Measurements from ENCODE around the gene ATF7.
"Not testable (repeated sequence)": the region's sequence is repeated elsewhere in the genome, so short reads cannot be mapped to it uniquely, and the experiment has no call there.

The ATF7 gene

DNA sequence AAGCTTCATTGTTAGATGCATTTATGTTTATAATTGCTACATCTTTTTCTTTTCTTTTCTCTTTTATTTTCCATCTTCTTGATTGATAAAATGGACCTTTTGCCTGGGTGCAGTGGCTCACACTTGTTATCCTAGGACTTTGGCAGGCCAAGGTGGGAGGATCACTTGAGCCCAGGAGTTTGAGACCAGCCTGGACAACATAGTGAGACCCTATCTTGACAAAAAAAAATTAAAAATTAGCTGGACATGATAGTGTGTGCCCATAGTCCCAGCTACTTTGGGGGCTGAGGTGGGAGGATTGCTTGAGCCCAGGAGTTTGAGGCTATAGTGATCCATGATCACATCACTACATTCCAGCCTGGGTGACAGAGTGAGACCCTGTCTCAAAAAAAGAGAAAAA is 9.5 kb upstream of the ATF7 start:
- H3K27ac ChIP-seq, H3K4me3 ChIP-seq: not testable (repeated sequence)

DNA sequence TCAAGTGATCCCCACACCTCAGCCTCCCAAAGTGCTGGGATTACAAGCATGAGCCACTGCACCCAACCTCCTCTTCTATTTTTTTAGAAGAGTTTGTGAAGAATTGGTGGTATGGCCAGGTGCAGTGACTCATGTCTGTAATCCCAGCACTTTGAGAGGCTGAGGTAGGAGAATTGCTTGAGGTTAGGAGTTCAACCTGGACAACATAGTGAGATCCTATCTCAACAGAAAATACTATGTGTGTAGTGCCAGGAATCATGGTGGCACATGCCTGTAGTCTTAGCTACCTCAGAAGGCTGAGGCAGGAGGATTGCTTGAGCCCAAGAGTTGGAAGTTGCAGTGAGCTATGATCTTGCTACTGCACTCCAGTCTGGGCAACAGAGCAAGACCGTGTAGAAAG is 5.5 kb upstream of the ATF7 start:
- H3K4me3 ChIP-seq = no peak overlapping the region

DNA sequence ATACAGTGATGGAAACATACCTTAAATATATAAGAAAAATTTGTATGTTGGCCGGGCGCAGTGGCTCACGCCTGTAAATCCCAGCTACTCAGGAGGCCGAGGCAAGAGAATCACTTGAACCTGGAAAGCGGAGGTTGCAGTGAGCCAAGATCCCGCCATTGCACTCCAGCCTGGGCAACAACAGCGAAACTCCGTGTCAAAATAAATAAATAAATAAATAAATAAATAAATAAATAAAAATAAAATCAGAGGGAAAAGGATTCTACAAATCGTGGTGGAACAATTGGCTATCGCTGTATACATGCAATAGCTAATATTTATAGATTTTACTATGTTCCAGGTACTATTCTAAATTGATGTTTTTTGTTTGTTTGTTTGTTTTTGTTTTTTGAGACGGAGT is 1.7 kb upstream of the ATF7 start:
- H3K27ac ChIP-seq = no peak overlapping the region
- H3K4me3 ChIP-seq = no peak overlapping the region

More for the DNA sequence above, 5.5 kb upstream of the ATF7 start:
- H3K27ac ChIP-seq = no peak overlapping the region

DNA sequence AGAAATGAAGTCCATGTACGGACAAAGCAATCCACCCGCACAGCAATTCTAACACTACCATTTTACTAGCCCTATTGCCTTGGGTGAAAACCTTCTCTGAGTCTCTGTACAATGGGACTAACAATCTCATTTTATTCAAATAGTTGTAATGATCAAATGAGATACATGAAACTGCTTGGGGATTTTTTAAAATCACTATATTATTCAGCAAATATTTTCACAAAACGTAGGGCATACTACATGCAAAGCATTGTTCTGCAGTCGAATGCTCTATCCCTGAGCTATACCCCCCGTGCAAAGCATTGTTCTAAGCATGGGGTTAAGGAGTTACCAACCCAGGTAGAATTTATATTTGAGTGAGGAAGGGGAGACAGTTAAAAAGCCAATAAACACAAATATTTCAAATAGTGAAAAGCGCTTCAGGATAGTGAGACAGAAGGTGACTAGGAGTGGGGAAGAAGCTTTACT is 554 bp upstream of the ATF7 start:
- Histone ChIP-seq H3K4me3 (peak overlapping the region; percentile 44 to 61 (median 58)), H3K27ac (peak overlapping the region in 19 of 21 experiments; percentile 91 to 99 (median 97))

DNA sequence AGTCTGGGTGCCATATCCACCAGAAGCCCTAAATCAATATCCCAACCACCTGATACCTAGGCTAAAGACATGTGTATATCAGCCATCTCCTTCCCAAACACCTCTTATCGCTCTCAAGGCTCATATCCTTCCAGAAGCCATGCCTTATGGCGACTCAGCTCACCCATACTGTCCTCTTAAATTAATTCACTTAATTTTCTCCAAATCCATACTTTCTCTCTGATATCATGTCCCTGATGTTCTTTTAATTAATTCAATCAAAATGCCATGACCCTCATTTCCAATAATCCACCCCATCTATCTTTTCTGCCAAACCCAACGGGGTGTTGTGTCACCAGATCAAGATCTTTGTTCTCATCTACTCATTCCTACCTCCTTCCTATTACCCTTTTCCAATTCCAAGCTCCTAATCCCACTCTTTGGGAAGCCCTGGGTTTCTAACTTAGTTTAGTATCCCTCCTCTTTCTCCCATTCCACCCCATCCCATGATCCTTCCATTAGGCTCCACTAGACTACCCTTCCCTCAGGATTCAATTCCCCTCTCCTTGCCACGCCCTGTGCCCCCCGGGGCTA is 723 bp downstream of the ATF7 start:
- H3K27ac ChIP-seq = peak overlapping the region in 20 of 21 experiments; percentile 91 to 99 (median 97)
- H3K4me3 ChIP-seq = peak overlapping the region; percentile 44 to 61 (median 58)

DNA sequence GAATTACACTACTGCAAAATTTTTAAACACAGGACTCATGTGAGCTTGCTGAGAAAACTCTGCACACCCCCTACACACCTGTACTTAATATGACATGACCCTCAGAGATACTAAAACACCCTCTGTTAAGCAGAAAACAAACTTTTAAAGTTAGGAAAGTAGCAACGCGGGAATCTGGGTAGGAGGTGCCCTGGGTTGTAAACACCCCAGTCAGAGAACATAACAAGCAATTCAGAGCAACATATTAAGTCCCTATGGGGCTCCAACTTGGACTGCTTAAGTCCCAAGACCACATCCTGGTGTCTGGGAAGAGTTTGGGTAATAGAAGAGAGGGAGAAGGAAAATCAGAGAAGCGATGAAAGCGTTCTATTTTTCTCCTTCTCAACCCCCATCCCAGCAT is 1.2 kb downstream of the ATF7 start:
- Histone ChIP-seq H3K4me3 (peak overlapping the region; percentile 44 to 61 (median 58)), H3K27ac (peak overlapping the region in 20 of 21 experiments; percentile 8 to 99 (median 96))

DNA sequence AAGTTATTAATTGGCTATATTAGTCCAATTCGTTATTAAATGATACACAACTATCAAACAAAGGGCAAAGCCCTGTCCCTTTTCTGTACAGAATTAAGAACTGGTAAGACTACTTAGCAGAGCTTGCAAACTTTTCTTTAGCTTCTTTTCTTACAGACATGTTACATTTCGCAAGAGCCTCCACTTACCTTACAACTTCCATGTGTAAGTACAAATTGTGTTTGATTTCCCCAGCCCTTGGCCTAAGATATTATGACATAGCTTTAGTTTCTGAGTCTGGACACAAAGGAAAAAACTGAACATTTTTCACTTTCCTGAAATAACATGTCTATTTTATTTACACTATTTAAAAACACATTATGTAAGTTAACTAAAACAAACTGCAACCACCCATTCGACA is 1.7 kb downstream of the ATF7 start:
- H3K27ac ChIP-seq = peak overlapping the region in 20 of 21 experiments; percentile 8 to 99 (median 96)

DNA sequence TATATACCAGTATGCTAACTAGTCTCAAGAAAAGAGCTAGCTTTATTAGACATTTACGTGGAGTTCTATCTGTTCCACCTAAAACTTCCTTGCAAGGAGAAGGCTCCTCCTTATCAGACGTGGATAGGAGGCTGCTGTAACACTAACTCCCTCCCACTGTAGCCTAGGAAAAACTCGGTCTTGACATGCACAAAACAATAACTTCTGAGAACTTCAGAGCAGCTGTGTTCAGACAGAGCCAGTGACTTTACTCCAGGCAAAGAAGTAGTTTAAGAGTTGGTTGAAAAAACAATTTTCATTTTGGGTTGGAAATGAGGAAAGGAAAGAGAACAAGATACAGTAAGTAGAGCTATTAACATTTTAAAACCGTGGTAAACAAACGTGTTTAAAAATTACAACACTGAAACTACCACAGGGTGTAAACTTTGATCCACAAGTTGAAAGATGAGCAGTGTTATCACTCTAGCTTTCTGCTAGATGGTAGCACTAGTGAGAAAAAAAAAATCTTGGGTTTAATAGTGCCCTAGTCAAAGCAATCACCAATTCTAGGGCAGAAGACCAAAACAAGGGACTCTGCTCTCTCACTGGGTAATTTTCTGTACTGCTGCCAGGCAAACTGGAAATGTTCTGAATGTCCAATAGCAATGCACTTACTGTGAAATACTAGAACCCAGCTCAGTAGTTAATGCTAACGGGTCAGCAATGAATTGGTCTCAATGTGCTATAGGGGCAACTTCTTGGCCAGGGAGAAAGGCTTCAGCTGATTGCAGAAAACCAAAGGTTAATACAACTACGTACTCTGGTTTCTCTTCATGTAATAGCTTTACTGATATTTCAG is 2.4 kb downstream of the ATF7 start:
- Histone ChIP-seq H3K4me3 (peak overlapping the region; percentile 44 to 61 (median 58)), H3K27ac (peak overlapping the region in 19 of 21 experiments; percentile 16 to 99 (median 96))

More for the DNA sequence above, 1.7 kb downstream of the ATF7 start:
- peak overlapping the region; percentile 44 to 61 (median 58) for H3K4me3 ChIP-seq

DNA sequence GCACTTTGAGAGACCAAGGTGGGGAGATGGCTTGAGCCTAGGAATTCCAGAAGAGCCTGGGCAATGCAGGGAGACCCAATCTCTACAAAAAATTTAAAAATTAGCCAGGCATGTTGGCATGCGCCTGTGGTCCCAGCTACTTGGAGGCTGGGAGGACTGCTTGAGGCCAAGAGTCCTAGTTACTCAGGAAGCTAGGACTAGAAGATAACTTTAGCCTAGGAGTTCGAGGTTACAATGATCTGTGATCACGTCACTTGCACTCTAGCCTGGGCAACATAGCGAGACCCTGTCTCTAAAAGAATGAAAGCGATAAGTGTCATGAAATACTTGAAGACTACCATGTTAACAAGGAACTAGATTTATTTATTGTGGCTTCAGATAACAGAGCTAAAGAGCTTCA is 3.5 kb downstream of the ATF7 start:
- peak overlapping the region in 12 of 21 experiments; percentile 20 to 98 (median 96) for H3K27ac ChIP-seq
- H3K4me3 ChIP-seq = no peak overlapping the region

DNA sequence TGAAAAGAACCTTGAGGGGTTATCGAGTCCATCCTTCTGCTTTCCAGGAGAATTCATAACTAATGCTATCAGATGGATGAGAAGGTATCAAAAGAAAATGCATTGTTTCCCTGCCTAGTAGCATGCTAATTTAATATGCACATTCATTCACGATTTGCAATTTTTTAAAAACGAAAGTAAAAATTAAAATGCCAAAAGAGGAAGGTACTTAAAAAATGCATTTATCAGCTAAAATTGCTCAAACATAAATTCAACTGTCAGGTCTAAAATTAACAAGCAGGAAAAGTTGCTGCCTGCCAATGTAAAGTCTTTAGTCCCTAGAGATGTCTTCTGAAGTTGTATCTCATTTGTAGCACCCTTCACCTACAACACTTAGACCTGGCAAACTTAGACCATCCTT is 7.9 kb downstream of the ATF7 start:
- H3K27ac ChIP-seq = peak overlapping the region in 15 of 21 experiments; percentile 12 to 83 (median 52)
- peak overlapping the region in 5 of 7 experiments; percentile 2 to 20 (median 7) for H3K4me3 ChIP-seq

DNA sequence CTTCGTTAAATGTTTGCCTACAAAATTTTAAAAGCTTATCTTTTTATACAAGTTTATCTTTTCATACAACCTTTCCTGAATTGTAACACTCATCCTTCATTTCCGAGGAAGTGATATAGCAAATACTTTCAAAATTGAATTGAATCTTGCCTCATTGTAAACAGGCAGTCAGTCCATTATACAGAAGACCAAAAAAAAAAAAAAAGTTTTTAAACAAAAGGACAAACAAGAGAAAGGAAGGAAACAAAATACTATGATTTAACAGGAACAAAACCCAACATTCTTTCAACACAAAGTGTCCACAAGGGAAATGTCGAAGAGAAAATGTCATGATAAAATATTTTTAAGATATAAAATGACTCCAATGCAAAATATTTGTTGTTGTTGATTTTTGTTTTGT is 8.5 kb downstream of the ATF7 start:
- H3K27ac ChIP-seq = peak overlapping the region in 16 of 21 experiments; percentile 12 to 83 (median 48)
- H3K4me3 ChIP-seq = peak overlapping the region in 3 of 7 experiments; percentile 2 to 20 (median 17)

DNA sequence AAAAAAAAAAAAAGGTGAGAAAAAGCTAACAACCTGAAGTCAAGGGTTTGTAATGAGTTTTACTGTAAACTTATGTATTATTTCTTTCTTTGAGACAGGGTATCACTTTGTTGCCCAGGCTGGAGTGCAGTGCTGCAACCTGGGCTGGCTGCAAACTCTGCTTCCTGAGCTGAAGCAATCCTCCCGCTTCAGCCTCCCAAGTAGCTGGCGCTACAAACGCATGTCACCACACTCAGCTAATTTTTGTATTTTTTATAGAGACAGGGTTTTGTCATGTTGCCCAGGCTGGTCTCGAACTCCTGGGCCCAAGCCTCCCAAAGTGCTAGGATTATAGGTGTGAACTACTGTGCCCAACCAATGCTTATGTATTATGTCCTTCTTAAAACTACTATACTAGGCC is 9.2 kb downstream of the ATF7 start:
- no peak overlapping the region for H3K4me3 ChIP-seq
- H3K27ac ChIP-seq = peak overlapping the region in 10 of 21 experiments; percentile 28 to 83 (median 62)

DNA sequence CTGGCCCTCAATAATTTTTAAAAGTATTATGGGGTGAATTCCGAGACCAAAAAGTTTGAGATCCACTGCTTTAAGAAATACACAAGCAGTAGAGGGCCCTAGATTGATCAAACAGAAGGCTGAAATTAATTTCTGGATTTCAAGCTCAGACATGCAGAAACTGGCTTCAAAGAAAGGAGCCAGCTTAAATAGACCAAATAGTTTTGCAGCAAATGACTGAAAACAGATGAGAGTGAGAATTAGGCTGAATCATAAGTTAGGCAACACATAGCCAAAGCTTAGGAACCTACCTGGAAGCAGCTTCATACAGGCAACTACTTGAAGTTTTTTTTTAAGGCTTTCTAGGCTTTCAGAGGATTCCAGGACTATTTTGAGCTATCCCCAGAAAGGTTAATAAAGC is 12.4 kb downstream of the ATF7 start:
- Histone ChIP-seq H3K4me3 (no peak overlapping the region), H3K27ac (peak overlapping the region in 10 of 21 experiments; percentile 15 to 81 (median 40))

DNA sequence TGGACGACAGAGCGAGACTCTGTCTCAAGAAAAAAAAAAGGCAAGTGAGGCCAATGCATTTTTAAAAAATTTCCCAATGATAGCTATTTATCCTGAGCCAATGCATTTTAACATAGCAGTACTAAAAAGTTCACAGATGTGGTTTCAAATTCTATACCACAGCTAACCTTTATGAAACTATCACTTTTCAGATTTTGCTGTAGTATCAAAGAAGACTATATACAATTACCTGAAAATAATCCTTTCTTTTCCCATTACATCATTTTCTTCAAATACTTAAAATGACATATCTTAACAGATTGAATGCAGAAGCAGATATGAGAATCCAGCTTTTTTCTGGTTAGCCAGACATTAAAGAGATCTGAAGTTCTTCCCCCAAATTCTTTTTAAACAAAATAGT is 13.2 kb downstream of the ATF7 start:
- Histone ChIP-seq H3K27ac (peak overlapping the region in 1 of 21 experiments; percentile 81), H3K4me3 (no peak overlapping the region)

DNA sequence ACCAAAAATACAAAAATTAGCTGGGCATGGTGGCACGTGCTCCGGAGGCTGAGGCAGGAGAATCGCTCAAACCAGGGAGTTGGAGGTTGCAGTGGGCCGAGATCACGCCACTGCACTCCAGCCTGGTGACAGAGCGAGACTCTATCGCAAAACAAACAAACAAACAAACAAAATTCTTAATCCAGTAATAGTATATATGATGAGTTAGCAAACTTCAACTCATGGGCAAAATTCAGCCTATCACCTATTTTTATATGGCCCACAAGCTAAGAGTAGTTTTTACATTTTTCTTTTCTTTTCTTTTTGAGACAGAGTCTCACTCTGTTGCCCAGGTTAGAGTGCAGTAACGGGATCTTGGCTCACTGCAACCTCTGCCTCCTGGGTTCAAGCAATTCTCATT is 14.9 kb downstream of the ATF7 start:
- Histone ChIP-seq H3K27ac (no peak overlapping the region), H3K4me3 (no peak overlapping the region)

DNA sequence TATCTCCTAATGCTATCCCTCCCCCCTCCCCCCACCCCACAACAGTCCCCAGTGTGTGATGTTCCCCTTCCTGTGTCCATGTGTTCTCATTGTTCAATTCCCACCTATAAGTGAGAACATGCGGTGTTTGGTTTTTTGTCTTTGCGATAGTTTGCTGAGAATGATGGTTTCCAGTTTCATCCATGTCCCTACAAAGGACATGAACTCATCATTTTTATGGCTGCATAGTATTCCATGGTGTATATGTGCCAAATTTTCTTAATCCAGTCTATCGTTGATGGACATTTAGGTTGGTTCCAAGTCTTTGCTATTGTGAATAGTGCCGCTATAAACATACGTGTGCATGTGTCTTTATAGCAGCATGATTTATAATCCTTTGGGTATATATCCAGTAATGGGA is 19.5 kb downstream of the ATF7 start:
- H3K4me3 ChIP-seq, H3K27ac ChIP-seq: not testable (repeated sequence)

DNA sequence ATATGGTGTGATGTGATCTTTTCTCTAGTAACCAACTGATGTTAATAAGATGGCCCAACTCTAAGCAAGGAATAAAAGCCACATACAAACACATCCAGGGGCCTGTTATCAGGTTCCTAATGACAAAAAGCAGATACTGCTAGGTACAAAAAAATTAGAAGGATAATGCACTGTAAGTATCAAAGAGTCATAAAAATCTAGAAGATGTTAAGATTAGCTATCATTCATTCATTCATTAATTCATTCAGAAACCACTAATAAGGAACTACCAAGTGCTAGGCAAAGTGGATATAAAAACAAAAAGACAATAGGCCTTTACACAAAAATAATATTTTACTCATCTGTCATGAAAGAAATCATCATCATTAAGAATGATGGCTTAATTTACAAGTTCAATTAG is 21.6 kb downstream of the ATF7 start:
- no peak overlapping the region for H3K27ac ChIP-seq
- H3K4me3 ChIP-seq = no peak overlapping the region

DNA sequence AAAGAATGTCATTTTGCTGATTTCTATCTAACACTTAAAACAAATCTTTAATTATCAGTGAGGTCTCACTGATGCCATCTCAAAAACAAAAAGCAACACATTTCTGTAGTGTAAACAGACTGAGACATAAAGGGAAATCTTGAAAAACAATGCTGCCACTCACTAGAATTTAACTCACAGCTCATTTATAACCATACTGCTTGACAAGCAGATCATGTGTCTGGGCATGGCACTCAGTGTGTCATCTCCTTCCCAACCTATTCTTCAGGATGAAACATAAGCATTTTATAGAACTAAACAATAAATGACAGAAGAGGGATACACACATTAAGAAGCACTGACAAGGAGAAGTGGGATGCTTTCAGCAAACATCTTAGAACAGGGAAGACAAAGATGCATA is 22.4 kb downstream of the ATF7 start:
- Histone ChIP-seq H3K4me3 (no peak overlapping the region), H3K27ac (peak overlapping the region in 3 of 21 experiments; percentile 15 to 71 (median 30))

DNA sequence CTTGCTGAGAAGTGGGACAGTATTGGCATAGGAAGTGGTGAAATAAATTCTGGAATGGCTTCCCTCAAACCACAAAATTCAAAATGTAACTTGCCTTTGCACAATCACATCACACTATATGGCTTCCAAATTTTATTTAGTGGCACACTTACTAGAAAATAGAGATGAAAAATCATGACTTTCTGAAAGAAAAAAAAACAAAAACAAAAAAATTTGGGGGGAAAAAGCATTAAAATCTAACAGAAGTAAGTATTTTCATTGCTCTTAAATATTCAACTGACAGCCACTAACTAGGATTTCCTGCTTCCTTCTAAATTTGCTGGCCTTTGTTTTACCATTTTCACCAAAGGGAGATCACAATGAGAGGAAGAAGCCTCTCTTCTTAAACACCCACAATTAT is 23.0 kb downstream of the ATF7 start:
- Histone ChIP-seq H3K27ac (peak overlapping the region in 6 of 21 experiments; percentile 15 to 71 (median 24)), H3K4me3 (no peak overlapping the region)

DNA sequence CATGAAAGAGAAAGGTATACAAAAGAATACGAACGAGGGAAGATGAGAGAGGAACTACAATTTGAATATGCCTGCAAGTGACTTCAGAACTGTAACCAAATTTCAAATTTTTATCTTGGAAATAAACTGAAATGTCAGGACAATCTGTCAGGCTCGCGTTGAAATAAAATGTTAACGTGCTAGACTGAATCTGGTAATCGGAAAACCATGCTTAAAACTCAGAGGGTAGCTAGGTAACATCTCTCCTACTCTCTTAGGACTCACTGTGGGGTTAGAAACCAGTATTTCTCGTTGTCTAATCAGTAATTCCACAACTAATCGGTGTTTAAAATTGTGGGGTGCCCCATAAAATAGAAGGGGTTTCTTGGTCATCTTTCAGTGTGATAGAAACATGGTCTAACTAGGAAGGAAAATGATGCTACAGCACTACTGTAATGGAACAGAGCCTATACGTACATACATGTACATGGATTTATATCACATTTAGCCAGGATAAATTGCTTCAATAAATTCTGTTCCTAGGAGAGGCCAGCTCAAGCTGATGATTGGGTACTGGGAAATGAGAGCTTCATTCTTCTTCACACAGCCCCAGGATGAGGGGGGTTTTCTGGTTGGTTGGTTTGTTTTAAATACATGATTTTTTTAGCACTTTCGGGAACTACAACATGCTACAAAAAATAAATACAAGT is 23.9 kb downstream of the ATF7 start:
- no peak overlapping the region for H3K4me3 ChIP-seq
- H3K27ac ChIP-seq = peak overlapping the region in 2 of 21 experiments; percentile 14 to 20

Data from skin epidermis (tissue), 12 donors.